ENCODE data around the gene FSCN2. TPM values are rescaled to one million over a fixed set of nuclear protein-coding genes. Genes with fewer than 3 reads are reported as not detected.

FSCN2 gene
- total RNA-seq, 1 donor from 2014 or later, result 6.6 TPM

- TF ChIP-seq POLR2AphosphoS5 (IDR thresholded peaks at IDR 0.05; ENCODE audit: insufficient read depth in 1 of 2, low read depth in 1 of 2) (no peak), POLR2A (IDR thresholded peaks at IDR 0.05) (no peak), CTCF (IDR thresholded peaks at IDR 0.05) (no peak)
- Histone ChIP-seq H3K27ac (no peak overlapping the region), H3K4me3 (no peak overlapping the region), H3K27me3 (no peaks in the 10 kb centered on the region), H3K9me3 (no peaks in the 10 kb centered on the region), H3K36me3 (peaks cover 0 to 72% of the 10 kb centered on the region in 2 donors), H3K4me1 (peaks cover 2% of the 10 kb centered on the region)
- intact Hi-C loops (cut with DNase I), result no loop called here
- no peak for DNase-seq (ENCODE audit: extremely low spot score in 2 of 2)
These were observed 14.5 kb downstream of the FSCN2 start for GRCh38 chr17:81542431-81543338.

GRCh38 chr17:81543339-81543675, 15.1 kb downstream of the FSCN2 start:
- no peaks in the 10 kb centered on the region for H3K4me1 ChIP-seq
- TF ChIP-seq CTCF (IDR thresholded peaks at IDR 0.05), result no peak
- no peak for DNase-seq (ENCODE audit: extremely low spot score in 2 of 2)
- no peaks in the 10 kb centered on the region for H3K9me3 ChIP-seq
- peaks cover 0 to 78% of the 10 kb centered on the region in 2 donors for H3K36me3 ChIP-seq
- intact Hi-C loops (cut with DNase I), result no loop called here
- H3K4me3 ChIP-seq, result no peak overlapping the region
- no peaks in the 10 kb centered on the region for H3K27me3 ChIP-seq
- no peak overlapping the region for H3K27ac ChIP-seq

DNA sequence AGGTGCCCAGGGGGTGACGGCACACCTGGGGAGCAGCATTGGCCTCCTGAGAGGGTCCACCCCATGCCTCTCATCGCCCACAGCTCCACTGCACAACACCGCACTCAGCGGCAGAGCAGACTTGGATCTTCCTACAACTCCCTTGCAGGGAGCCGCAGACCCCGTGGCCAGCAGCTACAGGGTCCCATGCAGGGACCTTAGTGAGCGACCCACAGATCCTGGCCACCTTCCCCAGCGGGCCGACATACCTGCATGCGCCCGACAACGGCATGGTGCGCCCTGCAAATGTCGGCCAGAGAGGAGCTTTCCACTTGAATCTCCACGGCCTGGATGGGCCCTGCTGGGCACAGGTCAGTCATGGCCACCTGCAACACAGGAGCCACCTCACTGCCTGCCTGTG, 15.6 kb downstream of the FSCN2 start:
- Histone ChIP-seq H3K27me3 (no peaks in the 10 kb centered on the region), H3K9me3 (no peaks in the 10 kb centered on the region), H3K27ac (no peak overlapping the region), H3K4me1 (no peaks in the 10 kb centered on the region), H3K4me3 (no peak overlapping the region), H3K36me3 (peaks cover 0 to 81% of the 10 kb centered on the region in 2 donors)
- intact Hi-C loops (cut with DNase I), result no loop called here
- TF ChIP-seq CTCF (IDR thresholded peaks at IDR 0.05), result no peak
- TF ChIP-seq POLR2A (IDR thresholded peaks at IDR 0.05), result no peak
- no peak for TF ChIP-seq POLR2AphosphoS5 (IDR thresholded peaks at IDR 0.05; ENCODE audit: insufficient read depth in 1 of 2, low read depth in 1 of 2)
- no peak for DNase-seq (ENCODE audit: extremely low spot score in 2 of 2)

- Histone ChIP-seq H3K4me3 (no peak overlapping the region), H3K27me3 (no peaks in the 10 kb centered on the region), H3K4me1 (no peaks in the 10 kb centered on the region), H3K9me3 (no peaks in the 10 kb centered on the region), H3K36me3 (peaks cover 0 to 82% of the 10 kb centered on the region in 2 donors), H3K27ac (no peak overlapping the region)
- no peak for DNase-seq (ENCODE audit: extremely low spot score in 2 of 2)
- intact Hi-C loops (cut with DNase I), result no loop called here
- TF ChIP-seq POLR2AphosphoS5 (IDR thresholded peaks at IDR 0.05; ENCODE audit: insufficient read depth in 1 of 2, low read depth in 1 of 2) (no peak), CTCF (IDR thresholded peaks at IDR 0.05) (no peak), POLR2A (IDR thresholded peaks at IDR 0.05) (no peak)
These were observed 16.3 kb downstream of the FSCN2 start for GRCh38 chr17:81544281-81544974.
